ENCODE measurements around the gene ATXN1.
"Not testable (repeated sequence)": the region's sequence is repeated elsewhere in the genome, so short reads cannot be mapped to it uniquely, and the experiment has no call there.

The ATXN1 gene

DNA sequence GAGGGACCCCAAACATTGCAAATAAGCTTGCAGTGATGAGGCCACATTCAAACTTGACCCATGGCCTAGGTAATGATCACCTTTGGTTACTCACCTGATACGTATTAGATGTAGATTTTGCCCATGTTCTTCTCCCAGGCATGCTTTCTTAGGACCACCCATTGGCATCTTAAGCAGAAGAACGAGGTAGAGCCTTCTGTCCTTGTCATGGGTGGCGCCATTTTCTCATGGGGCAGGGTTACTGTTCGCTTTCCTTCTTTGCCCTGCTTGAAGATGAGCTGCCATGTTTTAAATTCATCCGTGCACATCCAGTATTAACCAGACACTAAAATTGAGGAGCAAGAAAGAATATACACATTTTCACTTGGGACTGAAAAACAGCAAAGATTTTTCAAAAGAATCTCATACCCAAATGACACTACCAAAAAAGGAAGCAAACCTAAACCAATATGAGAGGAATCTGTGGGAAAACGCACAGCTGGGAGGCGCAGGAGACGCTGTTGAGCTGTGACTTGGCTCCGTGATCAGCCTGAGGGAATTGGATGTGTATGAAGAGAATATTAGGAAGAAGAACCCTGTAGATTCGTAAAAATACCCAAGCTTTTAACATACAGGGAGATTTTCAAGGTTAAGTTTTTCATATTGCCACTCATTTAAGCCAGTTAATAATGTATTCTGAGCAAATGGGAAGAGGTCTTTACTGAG is 486.2 kb downstream of the ATXN1 start:
- DNase-seq (ENCODE audit: low read depth), result no peak

DNA sequence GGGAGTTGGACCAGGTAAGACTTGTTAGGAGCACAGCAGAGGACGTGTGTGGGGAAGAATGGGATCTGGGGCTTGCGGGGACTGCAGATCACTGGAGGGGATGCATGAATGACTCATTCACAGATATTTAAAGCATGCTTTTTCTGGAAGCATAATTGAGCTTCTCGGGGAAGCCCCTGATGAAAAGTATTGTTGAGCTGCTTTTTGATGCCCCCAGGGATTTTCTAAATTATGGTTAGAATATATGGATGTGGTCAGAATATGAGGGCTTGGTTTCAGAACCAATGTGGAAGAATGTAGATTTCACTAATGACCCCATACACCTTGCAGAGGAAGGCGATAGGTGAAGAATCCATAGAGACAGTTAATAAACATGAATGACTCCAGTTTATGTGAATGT is 486.8 kb downstream of the ATXN1 start:
- DNase-seq (ENCODE audit: low read depth), result no peak

DNA sequence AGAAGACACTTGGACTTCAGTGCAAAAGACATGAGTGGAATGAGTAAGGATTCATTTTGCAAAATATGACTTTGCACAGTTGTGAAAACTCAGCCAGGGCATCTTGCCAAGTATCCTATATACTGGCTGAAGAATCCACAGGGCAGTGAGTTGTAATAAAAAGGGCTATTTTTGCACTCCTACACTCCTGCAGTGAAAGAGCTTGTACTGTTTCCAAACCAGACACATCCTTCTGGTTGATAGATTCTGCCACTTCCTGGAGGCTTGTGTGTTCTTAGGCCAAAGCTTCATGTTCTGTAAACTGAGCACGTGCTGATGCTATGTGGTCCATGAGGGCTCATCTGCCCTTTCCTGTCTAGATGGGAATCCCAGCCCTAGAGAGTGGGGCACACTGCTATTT is 488.0 kb downstream of the ATXN1 start:
- DNase-seq (ENCODE audit: low read depth), result peak; percentile 60

DNA sequence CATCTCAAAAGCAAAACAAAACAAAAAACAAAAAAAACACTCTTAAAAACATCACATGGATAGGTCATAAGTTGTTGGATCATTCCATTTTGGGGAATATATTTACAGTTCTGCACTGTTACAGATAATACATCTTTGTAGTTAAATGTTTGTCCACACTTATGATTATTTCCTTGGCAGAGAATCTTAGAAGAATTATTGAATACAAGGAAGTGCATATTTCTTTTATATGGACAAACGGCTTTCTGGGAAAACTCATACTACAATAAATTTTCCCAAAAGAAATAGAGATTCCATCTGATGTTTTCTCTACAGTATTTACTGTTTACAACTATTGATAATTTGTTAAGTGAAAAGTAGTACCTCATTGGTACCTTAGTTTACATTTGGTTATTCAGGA is 489.1 kb downstream of the ATXN1 start:
- DNase-seq (ENCODE audit: low read depth), result no peak

DNA sequence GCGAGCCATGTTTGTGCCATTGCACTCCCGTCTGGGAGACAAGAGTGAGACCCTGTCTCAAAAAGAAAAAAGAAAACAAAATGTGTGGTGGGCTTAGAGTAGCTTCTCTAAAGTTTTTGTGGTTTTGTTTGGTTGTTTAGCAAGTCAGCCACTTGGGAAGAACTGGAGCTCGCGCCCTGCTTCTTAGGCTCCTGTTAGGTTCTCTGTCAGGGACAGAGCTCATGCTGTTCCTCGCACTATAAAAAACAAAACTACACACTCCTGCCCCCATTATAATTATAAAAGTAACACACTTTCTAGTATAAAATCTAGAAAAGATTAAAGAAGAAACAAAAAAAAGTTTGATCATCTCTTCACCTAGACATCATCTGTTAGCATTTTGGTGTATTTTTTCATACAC is 489.8 kb downstream of the ATXN1 start:
- DNase-seq (ENCODE audit: low read depth), result no peak

DNA sequence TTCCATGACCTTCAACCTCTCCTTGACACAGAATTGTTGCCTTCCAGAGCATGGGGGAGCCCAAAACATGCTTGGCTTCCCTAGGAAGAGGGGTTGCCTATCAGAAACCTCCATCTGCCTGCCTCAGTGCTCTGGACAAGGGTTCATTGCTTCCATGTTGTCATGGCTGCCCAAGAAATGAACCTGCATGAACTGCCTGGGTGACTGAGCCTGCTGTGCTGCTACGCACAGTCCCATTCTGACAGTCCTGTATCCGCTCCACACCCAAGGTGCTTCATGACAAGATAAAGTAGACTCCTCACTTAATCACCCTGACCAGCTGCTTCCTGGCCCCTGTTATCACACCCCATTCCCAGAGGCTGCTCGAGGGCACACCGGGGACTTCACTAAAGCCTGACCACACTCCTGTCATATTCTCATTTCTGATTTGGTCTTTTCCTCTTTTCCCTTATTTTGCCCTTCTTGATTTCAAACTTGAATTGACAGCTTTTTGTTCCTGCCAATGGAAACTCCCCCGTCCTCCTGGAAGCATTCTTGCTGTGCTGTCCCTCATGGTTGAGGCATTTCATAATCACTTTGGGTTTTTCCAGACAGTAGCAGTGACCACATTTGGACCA is 491.0 kb downstream of the ATXN1 start:
- DNase-seq (ENCODE audit: low read depth), result no peak

DNA sequence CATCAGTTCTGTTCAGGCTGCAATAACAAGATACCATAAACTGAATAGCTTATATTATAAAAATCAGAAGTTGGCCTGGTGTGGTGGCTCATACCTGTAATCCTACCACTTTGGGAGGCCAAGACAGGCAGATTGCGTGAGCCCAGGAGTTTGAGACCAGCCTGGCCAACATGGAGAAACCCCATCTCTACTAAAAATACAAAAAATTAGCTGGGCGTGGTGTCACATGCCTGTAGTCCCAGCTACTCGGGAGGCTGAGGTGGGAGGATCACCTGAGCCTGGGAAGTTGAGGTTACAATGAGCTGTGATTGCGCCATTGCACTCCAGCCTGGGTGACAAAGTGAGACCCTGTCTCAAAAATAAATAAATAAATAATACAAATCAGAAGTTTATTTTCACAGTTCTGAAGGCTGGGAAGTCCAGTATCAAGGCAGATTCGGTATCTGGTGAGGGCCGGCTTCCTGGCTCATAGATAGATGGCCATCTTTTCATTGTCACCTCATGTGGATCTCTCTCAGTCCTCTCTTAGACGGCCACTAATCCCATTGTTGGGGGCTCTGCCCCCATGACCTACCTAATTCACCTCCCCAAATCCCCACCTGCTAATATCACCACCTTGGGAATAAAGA is 491.7 kb downstream of the ATXN1 start:
- not testable (repeated sequence) for DNase-seq (ENCODE audit: low read depth)

DNA sequence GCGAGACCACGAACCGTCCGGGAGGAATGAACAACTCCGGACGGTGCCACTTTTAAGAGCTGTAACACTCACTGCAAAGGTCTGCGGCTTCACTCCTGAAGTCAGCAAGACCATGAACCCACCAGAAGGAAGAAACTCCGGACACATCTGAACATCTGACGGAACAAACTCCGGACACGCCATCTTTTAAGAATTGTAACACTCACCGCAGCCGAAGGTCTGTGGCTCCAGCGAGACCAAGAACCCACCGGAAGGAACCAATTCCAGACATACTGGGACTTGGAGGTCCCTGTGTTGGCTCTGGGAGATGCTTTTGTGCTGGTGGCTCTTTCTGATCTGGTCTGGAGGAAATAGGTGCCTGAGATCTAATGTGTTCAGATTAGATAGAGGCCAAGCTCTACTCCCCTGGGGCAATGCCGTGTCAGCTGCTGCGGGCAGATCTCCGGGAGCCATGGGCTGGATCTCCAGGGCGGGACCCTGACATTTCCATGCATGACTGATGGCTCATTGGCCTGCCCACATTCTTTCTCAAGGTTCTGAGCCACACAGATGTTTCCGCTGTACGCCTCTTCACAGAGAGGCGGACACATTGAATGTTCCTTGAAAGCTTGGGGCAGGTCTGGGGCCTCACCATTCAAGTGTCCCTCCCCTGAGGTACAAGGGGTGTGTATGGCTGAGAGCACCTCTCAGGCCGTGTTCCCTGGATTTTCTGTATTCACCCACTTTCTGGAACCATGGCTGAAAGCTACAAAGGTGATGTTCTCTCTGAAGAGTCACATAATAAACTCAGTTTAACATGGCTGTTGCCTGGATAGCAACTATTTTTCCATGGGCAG is 493.6 kb downstream of the ATXN1 start:
- no peak for DNase-seq (ENCODE audit: low read depth)

DNA sequence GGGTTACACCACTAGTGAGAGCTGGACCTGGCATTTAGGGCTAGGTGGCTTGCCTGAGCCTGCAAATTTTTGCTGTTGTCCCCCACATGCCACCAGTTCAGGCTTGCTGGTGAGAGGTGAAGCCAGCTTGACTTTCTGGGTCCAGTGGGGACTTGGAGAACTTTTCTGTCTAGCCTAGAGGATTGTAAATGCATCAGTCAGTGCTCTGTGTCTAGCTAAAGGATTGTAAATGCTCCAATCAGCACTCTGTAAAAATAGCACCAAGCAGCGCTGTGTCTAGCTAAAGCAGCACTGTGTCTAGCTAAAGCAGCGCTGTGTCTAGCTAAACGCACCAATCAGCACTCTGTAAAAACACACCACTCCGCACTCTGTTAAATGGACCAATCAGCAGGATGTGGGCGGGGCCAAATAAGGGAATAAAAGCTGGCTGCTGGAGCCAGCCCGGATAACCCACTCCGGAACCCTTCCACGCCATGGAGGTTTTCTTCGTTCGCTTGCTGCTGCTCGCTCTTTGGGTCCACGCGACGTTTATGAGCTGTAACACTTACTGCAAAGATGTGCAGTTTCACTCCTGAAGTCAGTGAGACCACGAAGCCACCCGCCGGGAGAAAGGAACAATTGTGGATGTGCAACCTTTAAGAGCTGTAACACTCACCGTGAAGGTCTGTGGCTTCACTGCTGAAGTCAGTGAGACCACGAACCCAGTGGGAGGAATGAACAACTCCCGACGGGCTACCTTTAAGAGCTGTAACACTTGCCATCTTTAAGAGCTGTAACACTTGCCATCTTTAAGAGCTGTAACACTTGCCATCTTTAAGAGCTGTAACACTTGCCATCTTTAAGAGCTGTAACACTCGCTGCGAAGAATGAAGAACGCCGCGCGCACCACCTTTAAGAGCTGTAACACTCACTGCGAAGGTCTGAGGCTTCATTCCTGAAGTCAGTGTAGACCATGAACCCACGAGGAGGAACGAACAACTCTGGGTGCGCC is 495.6 kb downstream of the ATXN1 start:
- DNase-seq (ENCODE audit: low read depth), result no peak

DNA sequence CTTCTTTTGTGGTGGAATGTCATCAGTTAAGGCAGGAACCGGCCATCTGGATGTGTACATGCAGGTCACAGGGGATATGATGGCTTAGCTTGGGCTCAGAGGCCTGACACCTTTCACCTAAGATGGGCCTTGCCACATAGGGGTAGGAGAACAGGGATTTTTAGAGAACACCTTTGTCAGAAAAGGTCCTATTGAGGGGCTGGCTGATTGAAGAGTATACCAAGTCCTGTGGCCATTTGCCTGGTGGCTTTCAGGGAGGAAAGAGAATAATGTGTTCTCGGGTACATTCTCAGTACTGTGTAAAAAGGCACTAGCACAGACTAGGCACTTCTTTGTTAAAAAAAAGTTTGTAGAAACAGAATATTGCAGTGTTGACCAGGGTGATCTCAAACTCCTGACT is 496.5 kb downstream of the ATXN1 start:
- DNase-seq (ENCODE audit: low read depth), result no peak

DNA sequence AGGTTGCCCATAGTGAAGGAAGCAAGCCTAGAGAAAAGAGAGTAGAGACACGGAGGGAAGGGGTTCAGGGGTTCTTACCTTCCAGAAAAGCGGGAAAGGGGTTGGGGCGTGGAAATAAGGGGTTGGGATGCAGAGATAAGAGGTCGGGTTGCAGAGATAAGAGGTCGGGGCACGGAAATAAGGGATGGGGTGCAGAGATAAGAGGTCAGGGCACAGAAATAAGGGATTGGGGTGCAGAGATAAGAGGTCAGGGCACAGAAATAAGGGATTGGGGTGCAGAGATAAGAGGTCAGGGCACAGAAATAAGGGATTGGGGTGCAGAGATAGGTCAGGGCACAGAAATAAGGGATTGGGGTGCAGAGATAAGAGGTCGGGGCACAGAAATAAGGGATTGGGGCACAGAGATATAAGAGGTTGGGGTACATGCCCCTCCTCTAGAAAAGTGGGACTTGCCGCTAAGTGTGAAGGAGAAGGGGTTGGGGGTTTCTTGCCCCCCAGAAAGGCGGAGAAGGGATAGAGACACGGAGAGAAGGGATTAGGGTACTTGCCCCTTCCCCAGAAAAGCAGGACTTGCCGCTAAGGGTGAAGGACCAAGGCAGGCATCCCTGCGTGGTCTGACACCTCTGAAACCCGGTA is 497.7 kb downstream of the ATXN1 start:
- not testable (repeated sequence) for DNase-seq (ENCODE audit: low read depth)

DNA sequence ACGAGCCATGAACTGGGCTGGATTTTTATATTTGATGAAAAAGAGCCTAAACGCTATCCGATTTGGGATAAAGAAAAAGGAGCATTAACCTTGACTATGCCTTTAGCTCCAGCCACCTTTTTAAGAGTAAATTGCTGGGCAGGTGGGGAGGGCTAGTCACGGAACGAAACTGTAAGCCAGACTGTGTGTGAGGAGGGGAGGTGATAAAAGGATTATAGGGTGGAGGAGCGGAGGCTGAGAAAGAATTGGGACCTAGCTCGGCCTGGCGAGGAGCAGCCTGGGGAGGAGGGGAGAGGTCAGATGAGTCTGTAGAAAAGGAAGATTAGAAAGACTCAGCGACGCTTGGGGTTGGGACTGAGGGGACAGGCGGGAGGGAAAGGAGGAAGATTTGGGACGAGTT is 498.5 kb downstream of the ATXN1 start:
- DNase-seq (ENCODE audit: low read depth), result not testable (repeated sequence)

DNA sequence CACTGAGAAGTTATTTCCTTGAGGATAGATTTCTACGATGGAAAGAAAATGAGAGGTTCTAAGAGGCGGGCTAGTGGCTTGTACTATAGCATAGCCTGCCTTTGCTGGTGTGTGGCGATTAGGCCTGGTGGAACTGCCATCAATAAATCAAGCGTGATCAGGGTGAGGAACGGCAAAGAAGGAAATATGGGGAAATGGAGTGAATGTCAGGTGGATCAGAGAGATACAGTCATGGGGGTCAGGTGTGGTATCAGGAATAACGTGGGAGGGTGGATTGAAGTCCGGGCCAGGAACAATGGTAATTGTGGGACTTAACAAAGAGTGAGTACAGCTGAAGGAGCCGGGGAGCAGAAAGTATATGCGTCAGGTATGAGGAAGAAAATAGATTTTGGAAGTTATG is 500.7 kb downstream of the ATXN1 start:
- DNase-seq (ENCODE audit: low read depth), result not testable (repeated sequence)

DNA sequence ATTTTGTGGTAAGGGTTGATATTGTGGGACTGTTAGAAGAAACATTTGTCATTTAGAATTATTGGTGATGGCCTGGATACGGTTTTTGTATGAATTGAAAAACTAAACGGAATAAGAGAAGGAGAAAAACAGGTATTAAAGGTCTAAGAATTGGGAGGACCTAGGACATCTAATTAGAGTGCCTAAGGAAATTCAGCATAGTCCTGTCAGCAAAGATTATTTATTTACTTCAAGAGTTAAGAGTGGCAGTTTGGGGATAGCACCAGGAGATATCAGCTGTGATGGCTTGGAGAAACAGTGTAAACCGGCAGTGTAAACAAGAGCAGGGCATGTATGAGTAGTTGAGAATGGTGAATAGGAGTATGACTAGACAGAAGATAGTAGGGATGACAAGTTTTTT is 501.7 kb downstream of the ATXN1 start:
- not testable (repeated sequence) for DNase-seq (ENCODE audit: low read depth)

DNA sequence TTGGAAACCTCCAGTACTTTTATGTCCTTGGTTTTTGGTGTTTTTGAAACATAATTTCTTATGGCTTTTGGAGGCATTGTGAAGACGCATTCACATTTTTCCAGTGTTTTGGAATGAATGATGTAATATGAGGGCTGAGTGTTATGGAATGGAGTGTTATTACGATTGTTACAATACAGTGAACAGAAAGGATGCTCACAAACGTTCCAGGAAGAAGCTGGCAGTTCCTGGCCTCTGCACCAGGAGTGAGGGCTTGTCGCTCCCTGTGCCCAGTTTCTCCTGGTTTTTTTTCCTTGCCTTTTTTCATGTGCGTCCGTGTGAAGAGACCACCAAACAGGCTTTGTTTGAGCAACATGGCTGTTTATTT is 502.6 kb downstream of the ATXN1 start:
- no peak for DNase-seq (ENCODE audit: low read depth)

DNA sequence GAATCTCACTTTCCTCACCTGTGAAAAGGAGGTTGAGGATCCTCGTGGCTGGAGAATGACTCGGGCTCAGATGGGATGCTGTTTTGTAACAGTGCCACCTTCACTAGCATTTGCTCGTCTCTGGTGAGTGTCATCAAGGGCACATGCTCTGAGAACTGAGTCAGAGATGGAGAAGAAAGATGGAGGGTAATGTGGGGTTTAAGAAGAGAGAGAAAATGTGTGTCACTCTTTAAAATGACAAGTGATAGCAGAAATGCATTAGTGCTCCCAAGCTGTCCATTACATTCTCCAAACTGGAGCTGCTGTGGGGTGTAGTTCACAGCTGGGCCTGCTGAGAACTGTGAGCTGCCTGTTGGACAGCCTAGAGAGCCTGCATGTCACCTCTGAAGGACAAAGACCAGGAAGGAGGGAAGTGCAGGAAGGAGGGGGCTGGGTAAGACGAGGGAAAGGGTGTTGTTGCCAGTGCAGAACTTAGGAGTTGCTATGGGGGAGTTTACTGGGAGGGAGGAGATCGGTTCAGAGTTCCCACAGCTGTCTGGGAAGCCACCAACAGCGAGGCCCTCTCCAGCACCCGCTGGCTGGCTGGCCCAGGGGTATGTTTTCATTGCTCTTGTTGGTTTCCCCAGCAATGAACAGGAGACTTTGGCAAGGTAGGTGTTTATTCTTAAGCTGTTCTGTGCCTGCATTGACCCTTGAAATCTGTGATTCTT is 503.1 kb downstream of the ATXN1 start:
- no peak for DNase-seq (ENCODE audit: low read depth)

DNA sequence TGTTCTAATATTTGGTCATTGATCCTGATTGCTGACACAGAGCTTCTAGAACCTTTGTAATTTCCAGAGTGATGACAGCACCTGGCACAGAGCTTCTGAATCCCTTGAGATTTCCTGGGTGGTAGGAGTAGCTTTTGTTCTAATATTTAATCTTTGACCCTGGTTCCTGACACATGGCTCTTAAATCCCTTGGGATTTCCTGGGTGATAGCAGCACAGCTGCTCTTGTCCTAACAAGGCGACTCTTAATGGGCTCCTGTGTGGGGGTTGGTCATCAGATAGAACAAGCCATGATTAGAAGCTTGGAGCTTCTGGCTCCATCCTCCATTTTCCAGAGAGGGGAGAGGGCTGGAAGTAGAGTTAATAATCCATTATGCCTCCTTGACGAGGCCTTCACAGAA is 504.5 kb downstream of the ATXN1 start:
- DNase-seq (ENCODE audit: low read depth), result no peak

DNA sequence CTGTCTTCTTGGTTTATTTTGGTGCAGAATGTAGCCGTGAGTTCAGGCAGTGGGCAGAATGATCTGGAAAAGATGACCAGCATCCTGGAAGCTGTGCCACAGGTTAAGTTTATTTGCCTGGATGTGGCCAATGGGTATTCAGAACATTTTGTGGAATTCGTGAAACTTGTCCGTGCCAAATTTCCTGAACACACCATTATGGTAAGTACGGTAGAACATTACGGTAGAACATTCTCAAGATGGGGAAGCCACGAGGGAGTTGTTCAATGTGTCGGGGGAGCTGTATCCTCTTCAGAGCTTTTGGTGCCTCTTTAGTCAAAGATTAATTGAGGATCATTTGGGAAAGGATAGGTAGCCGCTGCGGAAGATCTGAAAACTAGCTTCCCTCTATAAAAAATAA is 506.7 kb downstream of the ATXN1 start:
- no peak for DNase-seq (ENCODE audit: low read depth)

DNA sequence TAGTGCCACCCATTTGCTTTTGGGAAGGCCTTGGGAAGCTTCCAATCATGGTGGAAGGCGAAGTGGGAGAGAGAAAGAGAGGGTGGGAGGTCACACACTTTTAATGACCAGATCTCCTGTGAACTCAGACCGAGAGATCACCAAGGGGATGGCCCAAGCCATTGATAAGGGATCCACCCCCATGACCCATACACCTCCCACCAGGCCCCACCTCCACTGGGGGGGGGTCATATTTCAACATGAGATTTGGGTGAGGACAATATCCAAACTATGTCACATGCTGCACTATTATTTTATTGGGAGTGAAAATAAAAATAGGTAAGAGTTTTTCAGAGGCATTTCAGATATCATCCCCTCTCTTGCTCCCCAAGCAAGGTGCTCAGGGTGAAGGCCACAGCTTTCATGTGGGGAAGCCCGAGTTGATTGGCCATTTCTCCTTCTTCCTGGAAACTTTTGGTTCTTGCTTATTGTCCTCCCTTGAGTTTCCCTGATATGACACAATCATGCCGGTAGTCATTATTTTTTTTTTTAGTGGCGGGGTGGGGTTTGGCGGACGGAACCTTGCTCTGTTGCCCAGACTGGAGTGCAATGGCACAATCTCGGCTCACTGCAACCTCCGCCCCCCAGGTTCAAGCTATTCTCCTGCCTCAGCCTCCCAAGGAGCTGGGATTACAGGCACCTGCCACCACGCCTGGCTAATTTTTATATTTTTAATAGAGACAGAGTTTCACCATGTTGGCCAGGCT is 507.7 kb downstream of the ATXN1 start:
- no peak for DNase-seq (ENCODE audit: low read depth)

Data from EH (cell line).